HepG2 (cell line): ENCODE data around the gene ADGRL3. TPM values are rescaled to one million over a fixed set of nuclear protein-coding genes. Genes with fewer than 3 reads are reported as not detected.

Experiments
- ATAC-seq: fragments of 200-7000 bp; cut with Tn5 transposase; 3 replicates; pipeline ENCODE4 v1.9.1; 2020; ENCODE audit warnings: mild to moderate bottlenecking, moderate library complexity
- BruUV-seq: library from RNA; stranded (reverse); fragments of 400-500 nt; replicated peaks from 2 replicates; lab custom pipeline; 2021; lab: Mats Ljungman, UMichigan
- CTCF ChIA-PET: fragments of 300-600 bp; formaldehyde crosslinking; extraction: SDS; loops from one replicate; lab custom pipeline; 2021; ENCODE audit warnings: low total read pairs, inconsistent platforms, low intra/inter-chr PET ratio; lab: Yijun Ruan, JAX
- POLR2A ChIA-PET: fragments of 350-600 bp; sonication (Branson Sonifier 250); formaldehyde crosslinking; loops from one replicate; lab custom pipeline; 2020; ENCODE audit warnings: antibody characterized with exemption, inconsistent platforms; lab: Yijun Ruan, JAX
- DNase-seq: peaks from one replicate; pipeline ENCODE4 v3.0.0-alpha.2; 2015; ENCODE audit warnings: low spot score
- FAIRE-seq: peaks from 3 replicates; lab custom pipeline; 2011; peaks lifted over from hg19 to GRCh38; lab: Jason Lieb, UNC
- H2AFZ ChIP-seq: one replicate; pipeline ENCODE4 v1.6.1; 2011; ENCODE audit warnings: low read length, inconsistent platforms
- H3K27ac ChIP-seq: fragments of 300-600 bp; 3 replicates; pipeline ENCODE4 v1.8.0; 2011; ENCODE audit warnings: mixed run types, mild to moderate bottlenecking, mixed read lengths, low read length, inconsistent platforms; ENCODE audit not compliant: insufficient read depth; ENCODE audit errors: extremely low read length
- H3K27me3 ChIP-seq, 2 experiments: fragments of 200-600 bp in 1 of 2; 2 replicates in 1 of 2; 3 replicates in 1 of 2; pipeline versions ENCODE4 v1.6.0 to v1.8.0; 2011; ENCODE audit warnings: low read length in 2 of 2, mild to moderate bottlenecking in 2 of 2, moderate library complexity in 2 of 2, inconsistent platforms in 1 of 2; ENCODE audit not compliant: insufficient read depth in 2 of 2, control insufficient read depth in 1 of 2
- H3K36me3 ChIP-seq, 2 experiments: fragments of 200-600 bp in 1 of 2; replicated peaks in 1 of 2; 2 replicates in 1 of 2; 3 replicates in 1 of 2; pipeline versions ENCODE4 v1.5.1 to v1.8.0; 2011; ENCODE audit warnings: low read length in 2 of 2, inconsistent platforms in 1 of 2; ENCODE audit not compliant: insufficient read depth in 2 of 2, control insufficient read depth in 1 of 2
- H3K4me1 ChIP-seq: 2 replicates; pipeline ENCODE4 v1.5.1; 2012; ENCODE audit warnings: low read length, inconsistent platforms; ENCODE audit not compliant: insufficient read depth
- H3K4me2 ChIP-seq: 2 replicates; pipeline ENCODE4 v1.6.0; 2011; ENCODE audit warnings: low read depth, low read length, inconsistent platforms
- H3K4me3 ChIP-seq, 3 experiments: fragments of 200-600 bp in 1 of 3; sonication (generic), shearing (Covaris generic) in 1 of 3; replicated peaks in 1 of 3; 2 replicates each; pipeline ENCODE4 v1.5.1; 2011 to 2016; ENCODE audit warnings: low read length in 3 of 3, inconsistent platforms in 2 of 3, low read depth in 2 of 3, mild to moderate bottlenecking in 2 of 3, control low read depth in 1 of 3, mixed read lengths in 1 of 3; ENCODE audit not compliant: insufficient read depth in 1 of 3
- H3K79me2 ChIP-seq: one replicate; pipeline ENCODE4 v1.6.1; 2011; ENCODE audit warnings: low read length, inconsistent platforms; ENCODE audit not compliant: insufficient read depth
- H3K9ac ChIP-seq: 2 replicates; pipeline ENCODE4 v1.6.0; 2011; ENCODE audit warnings: mild to moderate bottlenecking, low read depth, low read length, inconsistent platforms; ENCODE audit not compliant: insufficient read depth
- H3K9me3 ChIP-seq: 2 replicates; pipeline ENCODE4 v1.5.1; 2012; ENCODE audit warnings: mild to moderate bottlenecking, low read length
- H4K20me1 ChIP-seq: 2 replicates; pipeline ENCODE4 v1.6.0; 2011; ENCODE audit warnings: inconsistent platforms, mild to moderate bottlenecking, low read length, moderate library complexity; ENCODE audit not compliant: insufficient read depth
- AGO1 ChIP-seq: fragments of 200-400 bp; formaldehyde crosslinking; IDR thresholded peaks from 2 replicates; pipeline ENCODE4 v1.6.1; 2017; ENCODE audit warnings: mild to moderate bottlenecking, low read depth, low read length, moderate library complexity; ENCODE audit not compliant: poor library complexity, severe bottlenecking
- ARNTL ChIP-seq: sonication (generic); formaldehyde crosslinking; IDR thresholded peaks from 2 replicates; pipeline ENCODE4 v1.4.0; 2020; ENCODE audit warnings: mild to moderate bottlenecking, missing genetic modification reagents
- CBX5 ChIP-seq: sonication (generic); formaldehyde crosslinking; IDR thresholded peaks from 2 replicates; pipeline ENCODE4 v1.4.0; 2020; ENCODE audit warnings: missing genetic modification reagents, borderline replicate concordance
- KLF9 ChIP-seq: IDR thresholded peaks from 2 replicates; pipeline ENCODE4 v1.6.1; 2016; ENCODE audit warnings: low read depth
- NCOA2 ChIP-seq: sonication (generic); formaldehyde crosslinking; IDR thresholded peaks from 2 replicates; pipeline ENCODE4 v1.8.0; 2022; ENCODE audit warnings: inconsistent platforms
- NR1H2 ChIP-seq: sonication (generic); formaldehyde crosslinking; IDR thresholded peaks from 2 replicates; pipeline ENCODE4 v1.8.1; 2022; ENCODE audit warnings: low read depth, missing genetic modification reagents, borderline replicate concordance
- SP140L ChIP-seq: sonication (generic); formaldehyde crosslinking; IDR thresholded peaks from 2 replicates; pipeline ENCODE4 v1.4.0; 2020; ENCODE audit warnings: missing genetic modification reagents, borderline replicate concordance
- TEAD3 ChIP-seq: optimal IDR thresholded peaks from 2 replicates; pipeline ENCODE3; 2016; ENCODE audit warnings: borderline replicate concordance
- ZBTB3 ChIP-seq: sonication (generic); formaldehyde crosslinking; IDR thresholded peaks from 2 replicates; pipeline ENCODE4 v1.4.0; 2020; ENCODE audit warnings: low read depth, mild to moderate bottlenecking, moderate library complexity, missing genetic modification reagents, borderline replicate concordance
- ZNF343 ChIP-seq: sonication (generic); formaldehyde crosslinking; IDR thresholded peaks from 2 replicates; pipeline ENCODE4 v1.4.0; 2020; ENCODE audit warnings: mild to moderate bottlenecking, missing genetic modification reagents
- ZNF451 ChIP-seq: sonication (generic); formaldehyde crosslinking; IDR thresholded peaks from 2 replicates; pipeline ENCODE4 v1.5.0; 2020; ENCODE audit warnings: mild to moderate bottlenecking, missing genetic modification reagents
- WGBS: methylation state at CpG from one replicate; pipeline ENCODE4 v1.1.6; 2017; ENCODE audit warnings: low lambda C conversion rate; 5-methylcytosine and 5-hydroxymethylcytosine counted together
- in situ Hi-C: cut with HindIII; loops from 2 replicates; pipeline ENCODE4 v1.10.0; 2017; ENCODE audit warnings: low pct_unique_long_range_greater_than_20kb; ENCODE audit not compliant: extremely low pct_ligation_motif_present
- intact Hi-C: fragments of 100-400 bp; cut with micrococcal nuclease; formaldehyde crosslinking; loops from one replicate; pipeline ENCODE4 v1.10.0; 2022; ENCODE audit not compliant: unreplicated experiment
- polyA plus RNA-seq, 8 experiments: library from polyadenylated mRNA; depleted of rRNA in 3 of 8; stranded (reverse) in 7 of 8; unstranded in 1 of 8; fragments of >200 nt; fragmentation: Illumina TruSeq in 4 of 8; extraction: Trizol in 4 of 8; gene quantifications; 2 replicates each; pipeline versions ENCODE4 v1.2.1 to v1.2.3, GENCODE V29; 2011 to 2016; ENCODE audit warnings: low read depth in 4 of 8, missing spikeins in 1 of 8, mixed read lengths in 1 of 8; ENCODE audit not compliant: insufficient read depth in 1 of 8
- total RNA-seq, 5 experiments: library from RNA; depleted of rRNA; stranded (reverse); fragments of >200 nt; fragmentation: Illumina TruSeq; extraction: Trizol; gene quantifications; 2 replicates each; pipeline ENCODE4 v1.2.3, GENCODE V29; 2016; ENCODE audit warnings: low read depth in 1 of 5
- TF ChIP-seq, protein P1 (sequence below): sonication (generic); formaldehyde crosslinking; IDR thresholded peaks from 2 replicates; pipeline ENCODE4 v1.4.0; 2020; ENCODE audit warnings: missing genetic modification reagents, borderline replicate concordance
- TF ChIP-seq, protein P2 (sequence below): IDR thresholded peaks from 2 replicates; pipeline ENCODE4 v1.6.1; 2018; ENCODE audit warnings: missing genetic modification reagents, mild to moderate bottlenecking, missing compliant biosample characterization
- TF ChIP-seq, protein P3 (sequence below): sonication (generic); formaldehyde crosslinking; IDR thresholded peaks from 2 replicates; pipeline ENCODE4 v1.5.1; 2020; ENCODE audit warnings: missing genetic modification reagents, mild to moderate bottlenecking, borderline replicate concordance
- TF ChIP-seq, protein P4 (sequence below): IDR thresholded peaks from 2 replicates; pipeline ENCODE4 v1.6.1; 2016

Gene ADGRL3
- total and polyA plus RNA-seq, 2 of the 13 experiments (the other 11 are each of a cell fraction or from before 2014, with no cell fraction given), result 0.04 to 0.05 TPM

DNA sequence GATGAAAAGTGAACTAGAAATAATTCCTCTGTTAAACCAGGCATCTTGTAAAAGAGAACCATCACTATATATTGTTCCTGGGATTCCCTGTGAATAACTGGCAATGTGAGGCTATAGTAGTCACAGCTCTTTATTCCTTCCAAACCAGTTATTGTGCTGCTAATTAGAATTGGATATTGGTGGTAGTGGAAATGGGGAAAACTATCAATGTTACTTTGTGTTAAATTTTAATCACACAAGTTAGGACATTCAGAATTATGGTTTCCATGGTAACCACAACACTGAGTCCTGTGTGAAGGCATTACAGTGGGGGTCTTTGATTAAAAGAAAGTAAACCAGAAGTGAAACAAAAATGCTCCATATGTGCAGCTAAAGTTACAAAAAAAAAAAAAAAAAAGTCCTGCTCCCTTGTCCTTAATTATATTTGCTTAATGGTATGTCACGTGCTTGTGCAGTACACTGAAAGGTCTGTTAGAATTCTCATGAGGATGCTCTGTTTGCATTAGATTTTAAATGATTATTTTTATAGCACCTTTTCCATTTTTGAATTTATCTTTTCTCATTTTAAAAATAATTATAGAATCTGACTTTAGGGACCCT lies 200.4 kb downstream of the ADGRL3 start:
- Histone ChIP-seq H3K36me3 (no peaks in the 10 kb centered on the region), H2AFZ (no peak overlapping the region), H3K9ac (no peak overlapping the region), H3K79me2 (no peaks in the 10 kb centered on the region), H3K4me1 (no peaks in the 10 kb centered on the region), H3K27ac (no peak overlapping the region), H3K4me2 (no peak overlapping the region), H3K27me3 (no peaks in the 10 kb centered on the region), H3K4me3 (no peak overlapping the region), H4K20me1 (no peaks in the 10 kb centered on the region), H3K9me3 (no peaks in the 10 kb centered on the region)
- FAIRE-seq (no peak), ATAC-seq (no peak), DNase-seq (no peak)
- ChIA-PET CTCF (no interaction called here), POLR2A (no interaction called here)
- BruUV-seq, result no TSS peak
- intact Hi-C loops (no loop called here), in situ Hi-C loops (no loop called here)
- 5% methylated on average over 1 of the region's 1 CpG for WGBS
- TF ChIP-seq CBX5 (CRISPR knock-in tag) (no peak), KLF9 (CRISPR knock-in tag) (no peak), ZNF451 (no peak), ZNF343 (CRISPR knock-in tag) (no peak), SP140L (CRISPR knock-in tag) (no peak), ZBTB3 (CRISPR knock-in tag) (no peak), TEAD3 (CRISPR knock-in tag) (no peak), NR1H2 (no peak), NCOA2 (CRISPR knock-in tag) (no peak), ARNTL (no peak), AGO1 (no peak)
- TF ChIP-seq, protein P1, sequence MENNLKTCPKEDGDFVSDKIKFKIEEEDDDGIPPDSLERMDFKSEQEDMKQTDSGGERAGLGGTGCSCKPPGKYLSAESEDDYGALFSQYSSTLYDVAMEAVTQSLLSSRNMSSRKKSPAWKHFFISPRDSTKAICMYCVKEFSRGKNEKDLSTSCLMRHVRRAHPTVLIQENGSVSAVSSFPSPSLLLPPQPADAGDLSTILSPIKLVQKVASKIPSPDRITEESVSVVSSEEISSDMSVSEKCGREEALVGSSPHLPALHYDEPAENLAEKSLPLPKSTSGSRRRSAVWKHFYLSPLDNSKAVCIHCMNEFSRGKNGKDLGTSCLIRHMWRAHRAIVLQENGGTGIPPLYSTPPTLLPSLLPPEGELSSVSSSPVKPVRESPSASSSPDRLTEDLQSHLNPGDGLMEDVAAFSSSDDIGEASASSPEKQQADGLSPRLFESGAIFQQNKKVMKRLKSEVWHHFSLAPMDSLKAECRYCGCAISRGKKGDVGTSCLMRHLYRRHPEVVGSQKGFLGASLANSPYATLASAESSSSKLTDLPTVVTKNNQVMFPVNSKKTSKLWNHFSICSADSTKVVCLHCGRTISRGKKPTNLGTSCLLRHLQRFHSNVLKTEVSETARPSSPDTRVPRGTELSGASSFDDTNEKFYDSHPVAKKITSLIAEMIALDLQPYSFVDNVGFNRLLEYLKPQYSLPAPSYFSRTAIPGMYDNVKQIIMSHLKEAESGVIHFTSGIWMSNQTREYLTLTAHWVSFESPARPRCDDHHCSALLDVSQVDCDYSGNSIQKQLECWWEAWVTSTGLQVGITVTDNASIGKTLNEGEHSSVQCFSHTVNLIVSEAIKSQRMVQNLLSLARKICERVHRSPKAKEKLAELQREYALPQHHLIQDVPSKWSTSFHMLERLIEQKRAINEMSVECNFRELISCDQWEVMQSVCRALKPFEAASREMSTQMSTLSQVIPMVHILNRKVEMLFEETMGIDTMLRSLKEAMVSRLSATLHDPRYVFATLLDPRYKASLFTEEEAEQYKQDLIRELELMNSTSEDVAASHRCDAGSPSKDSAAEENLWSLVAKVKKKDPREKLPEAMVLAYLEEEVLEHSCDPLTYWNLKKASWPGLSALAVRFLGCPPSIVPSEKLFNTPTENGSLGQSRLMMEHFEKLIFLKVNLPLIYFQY (CRISPR knock-in tag), result no peak
- TF ChIP-seq, protein P2, sequence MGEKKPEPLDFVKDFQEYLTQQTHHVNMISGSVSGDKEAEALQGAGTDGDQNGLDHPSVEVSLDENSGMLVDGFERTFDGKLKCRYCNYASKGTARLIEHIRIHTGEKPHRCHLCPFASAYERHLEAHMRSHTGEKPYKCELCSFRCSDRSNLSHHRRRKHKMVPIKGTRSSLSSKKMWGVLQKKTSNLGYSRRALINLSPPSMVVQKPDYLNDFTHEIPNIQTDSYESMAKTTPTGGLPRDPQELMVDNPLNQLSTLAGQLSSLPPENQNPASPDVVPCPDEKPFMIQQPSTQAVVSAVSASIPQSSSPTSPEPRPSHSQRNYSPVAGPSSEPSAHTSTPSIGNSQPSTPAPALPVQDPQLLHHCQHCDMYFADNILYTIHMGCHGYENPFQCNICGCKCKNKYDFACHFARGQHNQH (CRISPR knock-in tag), result no peak
- TF ChIP-seq, protein P3, sequence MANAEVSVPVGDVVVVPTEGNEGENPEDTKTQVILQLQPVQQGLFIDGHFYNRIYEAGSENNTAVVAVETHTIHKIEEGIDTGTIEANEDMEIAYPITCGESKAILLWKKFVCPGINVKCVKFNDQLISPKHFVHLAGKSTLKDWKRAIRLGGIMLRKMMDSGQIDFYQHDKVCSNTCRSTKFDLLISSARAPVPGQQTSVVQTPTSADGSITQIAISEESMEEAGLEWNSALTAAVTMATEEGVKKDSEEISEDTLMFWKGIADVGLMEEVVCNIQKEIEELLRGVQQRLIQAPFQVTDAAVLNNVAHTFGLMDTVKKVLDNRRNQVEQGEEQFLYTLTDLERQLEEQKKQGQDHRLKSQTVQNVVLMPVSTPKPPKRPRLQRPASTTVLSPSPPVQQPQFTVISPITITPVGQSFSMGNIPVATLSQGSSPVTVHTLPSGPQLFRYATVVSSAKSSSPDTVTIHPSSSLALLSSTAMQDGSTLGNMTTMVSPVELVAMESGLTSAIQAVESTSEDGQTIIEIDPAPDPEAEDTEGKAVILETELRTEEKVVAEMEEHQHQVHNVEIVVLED (CRISPR knock-in tag), result no peak
- TF ChIP-seq, protein P4, sequence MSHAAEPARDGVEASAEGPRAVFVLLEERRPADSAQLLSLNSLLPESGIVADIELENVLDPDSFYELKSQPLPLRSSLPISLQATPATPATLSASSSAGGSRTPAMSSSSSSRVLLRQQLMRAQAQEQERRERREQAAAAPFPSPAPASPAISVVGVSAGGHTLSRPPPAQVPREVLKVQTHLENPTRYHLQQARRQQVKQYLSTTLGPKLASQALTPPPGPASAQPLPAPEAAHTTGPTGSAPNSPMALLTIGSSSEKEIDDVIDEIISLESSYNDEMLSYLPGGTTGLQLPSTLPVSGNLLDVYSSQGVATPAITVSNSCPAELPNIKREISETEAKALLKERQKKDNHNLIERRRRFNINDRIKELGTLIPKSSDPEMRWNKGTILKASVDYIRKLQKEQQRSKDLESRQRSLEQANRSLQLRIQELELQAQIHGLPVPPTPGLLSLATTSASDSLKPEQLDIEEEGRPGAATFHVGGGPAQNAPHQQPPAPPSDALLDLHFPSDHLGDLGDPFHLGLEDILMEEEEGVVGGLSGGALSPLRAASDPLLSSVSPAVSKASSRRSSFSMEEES, result no peak
